ENCODE results near the gene AVEN.
A peak's percentile ranks its signal among the peaks of the same experiment; 100 is the strongest.

Gene AVEN

GRCh38 chr15:33980159-33980558 is 58.8 kb downstream of the AVEN start:
- FAIRE-seq: no peak

GRCh38 chr15:33975022-33975565 is 63.9 kb downstream of the AVEN start:
- no peak for FAIRE-seq

- no peak for FAIRE-seq
Observed at GRCh38 chr15:33971811-33972210, 67.2 kb downstream of the AVEN start.

- no peak for FAIRE-seq
Observed at GRCh38 chr15:33968821-33969220, 70.2 kb downstream of the AVEN start.

GRCh38 chr15:33968224-33968623 is 70.8 kb downstream of the AVEN start, which contains the start of gene CHRM5:
Gene CHRM5, plus strand, starts transcription at chr15:33968497. Its CDS starts 94,221 bp downstream, at chr15:34062718.
- no peak for FAIRE-seq

GRCh38 chr15:33964665-33965040 is 74.4 kb downstream of the AVEN start:
- FAIRE-seq: no peak

- FAIRE-seq: peak; percentile 68
Observed at GRCh38 chr15:33963831-33964664, 75.0 kb downstream of the AVEN start.

GRCh38 chr15:33960549-33960935 is 78.5 kb downstream of the AVEN start:
- no peak for FAIRE-seq

GRCh38 chr15:33959844-33960548 is 79.0 kb downstream of the AVEN start:
- FAIRE-seq: no peak

- no peak for FAIRE-seq
Observed at GRCh38 chr15:33956397-33956796, 82.6 kb downstream of the AVEN start.

- FAIRE-seq: peak; percentile 82
Observed at GRCh38 chr15:33955945-33956344, 83.1 kb downstream of the AVEN start.

GRCh38 chr15:33946152-33946551 is 92.9 kb downstream of the AVEN start:
- FAIRE-seq: no peak

- peak; percentile 41 for FAIRE-seq
Observed at GRCh38 chr15:33941279-33942063, 97.5 kb downstream of the AVEN start.

- FAIRE-seq: no peak
Observed at GRCh38 chr15:33934921-33935320, 104.1 kb downstream of the AVEN start.

- no peak for FAIRE-seq
Observed at GRCh38 chr15:33934396-33934795, 104.6 kb downstream of the AVEN start.

- no peak for FAIRE-seq
Observed at GRCh38 chr15:33932734-33933133, 106.3 kb downstream of the AVEN start.

- FAIRE-seq: no peak
Observed at GRCh38 chr15:33926260-33926659, 112.7 kb downstream of the AVEN start.

- no peak for FAIRE-seq
Observed at GRCh38 chr15:33923446-33923845, 115.6 kb downstream of the AVEN start.

- no peak for FAIRE-seq
Observed at GRCh38 chr15:33915571-33916407, 123.2 kb downstream of the AVEN start.

- no peak for FAIRE-seq
Observed at GRCh38 chr15:33913459-33913858, 125.5 kb downstream of the AVEN start.

GRCh38 chr15:33912326-33912725 is 126.7 kb downstream of the AVEN start:
- FAIRE-seq: no peak

GRCh38 chr15:33910741-33911140 is 128.3 kb downstream of the AVEN start:
- no peak for FAIRE-seq

Data from islet of Langerhans (tissue), 1 donor.